Esophagus muscularis mucosa (tissue), 4 donors: ENCODE results near the gene PPFIA4. TPM values are rescaled to one million over a fixed set of nuclear protein-coding genes. Genes with fewer than 3 reads are reported as not detected.

Source experiments
- DNase-seq: peaks from one replicate; pipeline ENCODE4 v3.0.0-alpha.2; 2017; ENCODE audit errors: extremely low spot score
- H3K27ac ChIP-seq, 4 donors: fragments of 200-600 bp; sonication (generic); replicated peaks in 1 of 4; 1 replicate in 3 of 4; 2 replicates in 1 of 4; pipeline ENCODE4 v1.5.1; 2016 to 2019; ENCODE audit warnings: mild to moderate bottlenecking in 1 of 4
- H3K27me3 ChIP-seq, 4 donors: fragments of 200-600 bp; sonication (generic); one replicate each; pipeline versions ENCODE4 v1.5.1 to v1.6.0; 2016 to 2019
- H3K36me3 ChIP-seq, 4 donors: fragments of 200-600 bp; sonication (generic); one replicate each; pipeline ENCODE4 v1.5.1; 2016 to 2019
- H3K4me1 ChIP-seq, 4 donors: fragments of 200-600 bp; sonication (generic); one replicate each; pipeline ENCODE4 v1.5.1; 2016 to 2019
- H3K4me3 ChIP-seq, 4 donors: fragments of 200-600 bp; sonication (generic); 1 replicate in 2 of 4; 2 replicates in 2 of 4; pipeline ENCODE4 v1.5.1; 2016 to 2019; ENCODE audit warnings: mild to moderate bottlenecking in 4 of 4, moderate library complexity in 1 of 4
- H3K9me3 ChIP-seq, 4 donors: fragments of 200-600 bp; sonication (generic); 1 replicate in 3 of 4; 2 replicates in 1 of 4; pipeline ENCODE4 v1.5.1; 2016 to 2019
- EP300 ChIP-seq: sonication (generic); formaldehyde crosslinking; IDR thresholded peaks from one replicate; pipeline ENCODE4 v1.6.1; 2017; ENCODE audit warnings: antibody characterized with exemption
- POLR2A ChIP-seq: fragments of 450-650 bp; IDR thresholded peaks from one replicate; pipeline ENCODE4 v1.6.1; 2017; ENCODE audit warnings: antibody characterized with exemption, moderate library complexity, mild to moderate bottlenecking, low read depth
- POLR2AphosphoS5 ChIP-seq, 2 donors: sonication (generic); formaldehyde crosslinking; IDR thresholded peaks; one replicate each; pipeline ENCODE4 v1.6.1; 2017; ENCODE audit warnings: antibody characterized with exemption in 2 of 2
- WGBS: methylation state at CpG from one replicate; pipeline ENCODE4 v1.1.5; 2018; 5-methylcytosine and 5-hydroxymethylcytosine counted together
- intact Hi-C: fragments of 100-400 bp; cut with DNase I; formaldehyde crosslinking; loops from one replicate; pipeline ENCODE4 v1.15.1; 2023
- total RNA-seq, 4 donors: library from RNA; depleted of rRNA; stranded (reverse); fragments of >200 nt; gene quantifications; one replicate each; pipeline versions ENCODE4 v1.1.0 to v1.2.1, GENCODE V29; 2016
- TF ChIP-seq, protein P1 (sequence below), 3 experiments: fragments of 200-600 bp in 2 of 3; fragments of 450-650 bp in 1 of 3; sonication (generic) in 2 of 3; IDR thresholded peaks; one replicate each; pipeline ENCODE4 v1.5.1; 2017 to 2019; ENCODE audit warnings: antibody characterized with exemption in 3 of 3, mild to moderate bottlenecking in 2 of 3, moderate library complexity in 1 of 3

Gene PPFIA4
- total RNA-seq, 4 donors from 2014 or later = 0.42 to 1.6 (median 1.1) TPM

DNA sequence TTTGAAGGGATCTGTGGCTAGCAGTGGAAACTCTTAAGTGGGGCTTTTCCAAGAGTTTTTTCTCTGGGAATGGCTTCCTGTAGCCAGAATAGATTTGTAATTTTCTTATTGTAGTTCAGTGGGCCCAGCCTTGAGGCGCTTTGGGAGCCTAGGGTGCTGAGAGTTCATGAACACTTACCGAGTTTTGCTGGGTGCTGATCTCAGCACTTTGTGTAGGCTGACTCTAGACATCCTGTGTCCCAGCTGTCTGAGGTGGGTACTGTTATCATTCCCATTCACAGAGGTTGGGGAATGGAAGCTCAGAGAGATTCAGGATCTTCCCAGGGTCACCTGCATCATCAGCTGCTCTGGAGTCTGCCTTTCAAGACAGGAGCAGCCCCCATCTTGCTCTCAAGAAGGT lies 7.0 kb downstream of the PPFIA4 start:
- H3K27ac ChIP-seq = no peak overlapping the region
- TF ChIP-seq, protein P1, sequence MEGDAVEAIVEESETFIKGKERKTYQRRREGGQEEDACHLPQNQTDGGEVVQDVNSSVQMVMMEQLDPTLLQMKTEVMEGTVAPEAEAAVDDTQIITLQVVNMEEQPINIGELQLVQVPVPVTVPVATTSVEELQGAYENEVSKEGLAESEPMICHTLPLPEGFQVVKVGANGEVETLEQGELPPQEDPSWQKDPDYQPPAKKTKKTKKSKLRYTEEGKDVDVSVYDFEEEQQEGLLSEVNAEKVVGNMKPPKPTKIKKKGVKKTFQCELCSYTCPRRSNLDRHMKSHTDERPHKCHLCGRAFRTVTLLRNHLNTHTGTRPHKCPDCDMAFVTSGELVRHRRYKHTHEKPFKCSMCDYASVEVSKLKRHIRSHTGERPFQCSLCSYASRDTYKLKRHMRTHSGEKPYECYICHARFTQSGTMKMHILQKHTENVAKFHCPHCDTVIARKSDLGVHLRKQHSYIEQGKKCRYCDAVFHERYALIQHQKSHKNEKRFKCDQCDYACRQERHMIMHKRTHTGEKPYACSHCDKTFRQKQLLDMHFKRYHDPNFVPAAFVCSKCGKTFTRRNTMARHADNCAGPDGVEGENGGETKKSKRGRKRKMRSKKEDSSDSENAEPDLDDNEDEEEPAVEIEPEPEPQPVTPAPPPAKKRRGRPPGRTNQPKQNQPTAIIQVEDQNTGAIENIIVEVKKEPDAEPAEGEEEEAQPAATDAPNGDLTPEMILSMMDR (IDR thresholded peaks at IDR 0.05) = no peak
- no peak for TF ChIP-seq EP300
- no peak for TF ChIP-seq POLR2A
- TF ChIP-seq POLR2AphosphoS5 (IDR thresholded peaks at IDR 0.05) = no peak
- intact Hi-C loops = no loop called here

DNA sequence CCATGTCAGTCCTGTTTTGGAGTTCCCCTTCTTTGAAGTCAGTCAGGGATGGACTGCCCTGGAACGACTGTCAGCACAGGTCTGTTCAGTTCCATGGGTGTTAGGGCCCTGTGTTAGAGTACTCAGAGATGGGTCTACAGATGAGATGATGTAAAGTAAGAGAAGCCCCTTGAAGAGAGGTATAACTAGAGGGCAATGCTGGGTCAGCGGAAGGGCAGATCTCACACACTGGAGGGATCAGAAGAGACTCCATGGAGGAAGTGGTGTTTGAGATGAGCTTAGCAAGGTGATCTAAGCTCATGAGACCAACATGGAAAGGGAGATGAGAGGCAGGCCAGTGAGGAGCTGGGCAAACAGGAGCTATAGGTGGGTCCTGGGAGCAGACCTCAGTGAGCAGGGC lies 7.6 kb downstream of the PPFIA4 start:
- DNase-seq = no peak
- Histone ChIP-seq H3K27me3 (no peaks in the 10 kb centered on the region), H3K4me3 (no peak overlapping the region), H3K4me1 (peaks cover 15 to 44% (median 22%) of the 10 kb centered on the region in 4 donors), H3K27ac (no peak overlapping the region), H3K9me3 (no peaks in the 10 kb centered on the region), H3K36me3 (no peaks in the 10 kb centered on the region)
- 91% methylated on average over 2 of the region's 2 CpGs for WGBS
- intact Hi-C loops = no loop called here
- TF ChIP-seq POLR2AphosphoS5 (IDR thresholded peaks at IDR 0.05) (no peak), POLR2A (no peak), EP300 (no peak)
- TF ChIP-seq, protein P1 (IDR thresholded peaks at IDR 0.05) = no peak

More for the DNA sequence above, 7.0 kb downstream of the PPFIA4 start:
- no peaks in the 10 kb centered on the region for H3K36me3 ChIP-seq
- H3K9me3 ChIP-seq = no peaks in the 10 kb centered on the region
- H3K4me3 ChIP-seq = no peak overlapping the region
- H3K4me1 ChIP-seq = peaks cover 9 to 38% (median 17%) of the 10 kb centered on the region in 4 donors
- WGBS = 86% methylated on average over 2 of the region's 2 CpGs
- H3K27me3 ChIP-seq = no peaks in the 10 kb centered on the region
- DNase-seq = no peak

DNA sequence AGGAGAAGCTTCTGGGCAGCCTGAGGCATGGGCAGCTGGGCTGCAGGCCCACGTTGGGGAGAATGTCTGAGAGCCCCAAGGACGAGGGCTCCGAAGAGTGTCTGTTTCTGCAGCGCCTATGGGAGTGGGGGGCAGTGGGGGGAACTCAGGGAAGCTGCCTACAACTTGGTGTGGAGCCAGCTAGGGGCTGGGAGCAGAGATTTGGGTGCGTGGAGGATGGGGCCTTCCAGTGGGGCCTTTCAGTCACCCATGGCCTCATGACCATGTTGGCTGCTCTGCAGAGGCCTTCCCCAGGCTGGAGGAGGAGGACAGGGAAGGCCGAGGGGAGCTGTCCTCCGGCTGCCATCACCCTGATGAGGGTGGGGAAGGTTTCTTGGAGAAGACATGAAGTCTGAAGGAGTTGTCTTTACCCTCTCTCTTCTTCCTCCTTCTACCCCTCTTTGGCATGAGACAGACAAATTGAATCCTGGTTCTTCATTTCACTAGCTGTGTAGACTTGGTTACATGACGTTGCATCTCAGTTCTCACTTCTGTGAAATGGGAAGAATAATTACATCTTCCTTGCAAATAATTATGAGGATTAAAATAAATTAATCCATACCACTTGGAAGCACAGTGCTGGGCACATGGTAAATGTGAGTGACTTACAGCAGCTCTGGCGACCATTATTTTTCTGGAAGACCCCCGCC lies 8.3 kb downstream of the PPFIA4 start:
- Histone ChIP-seq H3K36me3 (no peaks in the 10 kb centered on the region), H3K4me3 (no peak overlapping the region), H3K4me1 (peaks cover 21 to 40% (median 27%) of the 10 kb centered on the region in 4 donors), H3K9me3 (no peaks in the 10 kb centered on the region), H3K27ac (no peak overlapping the region), H3K27me3 (no peaks in the 10 kb centered on the region)
- 83% methylated on average over 10 of the region's 10 CpGs for WGBS
- TF ChIP-seq POLR2AphosphoS5 (IDR thresholded peaks at IDR 0.05) = no peak
- TF ChIP-seq, protein P1 (IDR thresholded peaks at IDR 0.05) = no peak
- TF ChIP-seq EP300 = no peak
- no peak for TF ChIP-seq POLR2A
- no peak for DNase-seq
- intact Hi-C loops = loop anchor here (5.0 kb wide), 1 partner anchor 93 kb away; the partner anchor contains the start of gene ADORA1

DNA sequence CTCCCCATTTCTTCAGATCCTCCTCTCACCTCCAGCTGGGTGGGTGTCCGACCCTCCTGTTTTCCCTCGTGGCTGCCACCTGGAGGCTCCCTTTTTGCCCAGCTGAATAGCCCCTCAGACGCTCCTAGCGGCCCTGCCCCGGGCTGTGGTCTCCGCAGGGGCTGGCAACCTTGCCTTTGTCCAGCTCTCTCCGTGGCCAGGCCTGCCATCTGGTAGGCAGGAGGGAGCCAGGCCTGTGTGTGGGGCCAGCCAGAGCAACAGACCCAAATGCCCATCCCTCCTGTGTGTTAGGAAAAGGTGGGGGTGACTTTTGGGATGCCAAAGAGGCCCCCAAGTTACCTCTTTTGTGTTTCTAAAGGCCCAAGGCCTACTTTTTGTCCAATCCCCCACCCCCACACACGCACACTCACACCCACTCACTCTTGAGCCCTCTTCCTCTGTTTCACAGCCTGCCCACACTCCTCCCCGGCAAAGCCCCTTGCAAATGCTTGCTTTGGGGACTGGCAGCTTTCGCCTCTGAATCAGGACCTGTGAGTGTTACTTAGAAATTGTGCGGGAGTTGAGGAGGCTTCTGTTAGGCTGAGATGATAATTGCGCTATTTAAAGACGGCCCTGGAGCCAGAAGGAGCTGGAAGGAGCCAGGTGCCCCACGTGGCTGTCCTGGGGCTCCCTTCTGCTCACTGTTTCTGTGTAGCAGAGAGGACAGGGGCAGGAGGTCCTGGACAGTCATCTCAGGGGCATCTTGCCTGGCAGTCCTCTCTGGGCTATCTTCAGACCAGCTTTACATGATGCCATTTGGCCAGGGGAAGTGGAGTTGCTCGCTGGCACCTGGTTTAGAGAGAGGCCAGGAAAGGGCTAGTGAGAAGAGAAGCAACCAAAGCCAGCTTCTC lies 9.1 kb downstream of the PPFIA4 start:
- no peaks in the 10 kb centered on the region for H3K9me3 ChIP-seq
- H3K27ac ChIP-seq = no peak overlapping the region
- no peaks in the 10 kb centered on the region for H3K36me3 ChIP-seq
- intact Hi-C loops = loop anchor here (5.0 kb wide), 1 partner anchor 92 kb away; the partner anchor contains the start of gene ADORA1
- no peak overlapping the region for H3K4me3 ChIP-seq
- no peaks in the 10 kb centered on the region for H3K27me3 ChIP-seq
- no peak for TF ChIP-seq EP300
- TF ChIP-seq POLR2A = no peak
- no peak for TF ChIP-seq POLR2AphosphoS5 (IDR thresholded peaks at IDR 0.05)
- TF ChIP-seq, protein P1 (IDR thresholded peaks at IDR 0.05) = no peak
- 87% methylated on average over 13 of the region's 15 CpGs for WGBS
- no peak for DNase-seq
- H3K4me1 ChIP-seq = peaks cover 21 to 46% (median 27%) of the 10 kb centered on the region in 4 donors
